CD14-positive monocyte (primary cell): ENCODE measurements around the gene P2RY12. TPM values are rescaled to one million over a fixed set of nuclear protein-coding genes. Genes with fewer than 3 reads are reported as not detected.

ENCODE experiments used
- DNase-seq, 3 donors: peaks; one replicate each; pipeline ENCODE4 v3.0.0-alpha.2; 2011 to 2022
- H2AFZ ChIP-seq: 2 replicates; pipeline ENCODE4 v1.6.0; 2012; ENCODE audit warnings: mild to moderate bottlenecking, low read depth, low read length, inconsistent platforms; ENCODE audit not compliant: insufficient read depth, poor library complexity, severe bottlenecking
- H3K27ac ChIP-seq, 2 donors: 1 replicate in 1 of 2; 2 replicates in 1 of 2; pipeline ENCODE4 v1.5.1; 2012 to 2013; ENCODE audit warnings: low read length in 2 of 2, control low read depth in 1 of 2, inconsistent platforms in 1 of 2, low read depth in 1 of 2, mild to moderate bottlenecking in 1 of 2
- H3K27me3 ChIP-seq, 2 donors: one replicate each; pipeline versions ENCODE4 v1.6.0 to v1.6.1; 2011 to 2013; ENCODE audit warnings: low read length in 2 of 2; ENCODE audit not compliant: control insufficient read depth in 2 of 2, insufficient read depth in 2 of 2
- H3K36me3 ChIP-seq, 2 donors: replicated peaks in 1 of 2; 1 replicate in 1 of 2; 2 replicates in 1 of 2; pipeline versions ENCODE4 v1.5.1 to v1.6.1; 2012 to 2013; ENCODE audit warnings: low read length in 2 of 2, control low read depth in 1 of 2, inconsistent platforms in 1 of 2, mild to moderate bottlenecking in 1 of 2; ENCODE audit not compliant: insufficient read depth in 2 of 2, control insufficient read depth in 1 of 2
- H3K4me1 ChIP-seq, 2 donors: 1 replicate in 1 of 2; 2 replicates in 1 of 2; pipeline versions ENCODE4 v1.5.1 to v1.6.1; 2012 to 2013; ENCODE audit warnings: low read length in 2 of 2, control low read depth in 1 of 2, inconsistent platforms in 1 of 2, mild to moderate bottlenecking in 1 of 2, moderate library complexity in 1 of 2; ENCODE audit not compliant: insufficient read depth in 2 of 2, control insufficient read depth in 1 of 2
- H3K4me2 ChIP-seq: replicated peaks from 2 replicates; pipeline ENCODE3; 2012; ENCODE audit warnings: low read length, moderate library complexity, mild to moderate bottlenecking; ENCODE audit not compliant: poor library complexity, severe bottlenecking; ENCODE audit errors: extremely low read depth
- H3K4me3 ChIP-seq, 3 experiments: fragments of 200-600 bp in 1 of 3; sonication (generic) in 1 of 3; replicated peaks in 1 of 3; 1 replicate in 2 of 3; 2 replicates in 1 of 3; pipeline ENCODE4 v1.5.1; 2011 to 2013; ENCODE audit warnings: low read length in 3 of 3, mild to moderate bottlenecking in 3 of 3, control low read depth in 2 of 3, low read depth in 2 of 3, inconsistent platforms in 1 of 3, moderate library complexity in 1 of 3
- H3K79me2 ChIP-seq: 2 replicates; pipeline ENCODE4 v1.6.0; 2012; ENCODE audit warnings: mild to moderate bottlenecking, control low read depth, inconsistent platforms, low read length, moderate library complexity; ENCODE audit not compliant: insufficient read depth
- H3K9ac ChIP-seq: 2 replicates; pipeline ENCODE4 v1.6.0; 2017; ENCODE audit warnings: low read length, mild to moderate bottlenecking; ENCODE audit not compliant: insufficient read depth, poor library complexity, severe bottlenecking
- H3K9me3 ChIP-seq, 2 donors: replicated peaks in 1 of 2; 1 replicate in 1 of 2; 2 replicates in 1 of 2; pipeline versions ENCODE4 v1.5.1 to v1.6.1; 2012 to 2013; ENCODE audit warnings: low read length in 2 of 2, control low read depth in 1 of 2; ENCODE audit not compliant: control insufficient read depth in 1 of 2, insufficient read depth in 1 of 2
- H4K20me1 ChIP-seq: 2 replicates; pipeline ENCODE4 v1.6.0; 2012; ENCODE audit warnings: mild to moderate bottlenecking, low read length, control low read depth, moderate library complexity; ENCODE audit not compliant: insufficient read depth
- H3K27ac Mint-ChIP-seq, 7 donors: one replicate each; pipeline ENCODE4 v1.8.0; 2020; ENCODE audit warnings: mild to moderate bottlenecking in 7 of 7, mixed read lengths in 7 of 7, moderate library complexity in 6 of 7, inconsistent platforms in 2 of 7
- H3K27me3 Mint-ChIP-seq, 3 donors: one replicate each; pipeline ENCODE4 v1.8.0; 2021 to 2022; ENCODE audit warnings: low read depth in 3 of 3, mild to moderate bottlenecking in 3 of 3, mixed read lengths in 3 of 3, moderate library complexity in 3 of 3, inconsistent platforms in 1 of 3
- H3K36me3 Mint-ChIP-seq, 2 donors: one replicate each; pipeline ENCODE4 v1.8.0; 2020; ENCODE audit warnings: mixed read lengths in 2 of 2, inconsistent platforms in 1 of 2, mild to moderate bottlenecking in 1 of 2
- H3K4me1 Mint-ChIP-seq: one replicate; pipeline ENCODE4 v1.8.0; 2020; ENCODE audit warnings: mild to moderate bottlenecking, mixed read lengths
- H3K4me3 Mint-ChIP-seq, 2 donors: one replicate each; pipeline ENCODE4 v1.8.0; 2020; ENCODE audit warnings: mild to moderate bottlenecking in 2 of 2, mixed read lengths in 2 of 2, moderate library complexity in 1 of 2
- H3K9me3 Mint-ChIP-seq, 7 donors: one replicate each; pipeline ENCODE4 v1.8.0; 2020 to 2022; ENCODE audit warnings: mixed read lengths in 7 of 7, mild to moderate bottlenecking in 6 of 7, moderate library complexity in 6 of 7, inconsistent platforms in 2 of 7
- WGBS: methylation state at CpG from one replicate; pipeline ENCODE4 v1.1.5; 2013; ENCODE audit warnings: missing lambda C conversion rate; ENCODE audit not compliant: insufficient coverage; 5-methylcytosine and 5-hydroxymethylcytosine counted together
- intact Hi-C, 2 donors: fragments of 100-400 bp; cut with micrococcal nuclease; formaldehyde crosslinking; loops; one replicate each; pipeline versions ENCODE4 v1.15.0 to v1.15.1; 2023
- polyA plus RNA-seq, 3 donors: library from polyadenylated mRNA; depleted of rRNA in 1 of 3; unstranded in 2 of 3; stranded (reverse) in 1 of 3; fragments of 300-500 nt in 2 of 3; fragments of >200 nt in 1 of 3; fragmentation: Illumina TruSeq in 2 of 3; gene quantifications; 1 replicate in 2 of 3; 2 replicates in 1 of 3; pipeline ENCODE4 v1.2.3, GENCODE V29; 2012 to 2021
- TF ChIP-seq, protein P1 (sequence below): fragments of 200-600 bp; IDR thresholded peaks from one replicate; pipeline ENCODE4 v1.8.0; 2022; ENCODE audit warnings: antibody characterized with exemption, mild to moderate bottlenecking

P2RY12 gene
- polyA plus RNA-seq, 3 donors = 1.9 to 3.0 (median 2.7) TPM

DNA sequence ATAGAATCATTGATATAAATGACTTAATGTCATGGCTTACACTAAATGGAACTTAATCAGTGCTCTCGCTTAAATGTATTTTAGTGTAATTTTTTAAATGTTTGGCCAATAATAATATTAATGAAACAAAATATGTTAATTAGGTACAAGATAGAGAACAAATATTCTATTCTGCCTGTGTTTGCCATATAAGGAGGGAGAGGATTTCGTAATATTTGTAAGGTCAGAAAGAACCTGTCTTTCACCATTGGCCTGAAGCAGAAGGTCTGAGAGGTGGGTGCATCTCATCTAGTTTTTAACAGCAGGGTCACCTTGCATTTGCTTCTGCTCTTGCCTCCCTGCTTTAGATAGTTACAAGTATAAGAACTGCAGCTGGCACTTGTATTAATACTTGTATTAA is 70.4 kb downstream of the P2RY12 start:
- no peak for DNase-seq
- intact Hi-C loops = no loop called here
- H3K4me3 ChIP-seq = no peak overlapping the region
- no peaks in the 10 kb centered on the region for H3K36me3 ChIP-seq
- H4K20me1 ChIP-seq = no peaks in the 10 kb centered on the region
- TF ChIP-seq, protein P1, sequence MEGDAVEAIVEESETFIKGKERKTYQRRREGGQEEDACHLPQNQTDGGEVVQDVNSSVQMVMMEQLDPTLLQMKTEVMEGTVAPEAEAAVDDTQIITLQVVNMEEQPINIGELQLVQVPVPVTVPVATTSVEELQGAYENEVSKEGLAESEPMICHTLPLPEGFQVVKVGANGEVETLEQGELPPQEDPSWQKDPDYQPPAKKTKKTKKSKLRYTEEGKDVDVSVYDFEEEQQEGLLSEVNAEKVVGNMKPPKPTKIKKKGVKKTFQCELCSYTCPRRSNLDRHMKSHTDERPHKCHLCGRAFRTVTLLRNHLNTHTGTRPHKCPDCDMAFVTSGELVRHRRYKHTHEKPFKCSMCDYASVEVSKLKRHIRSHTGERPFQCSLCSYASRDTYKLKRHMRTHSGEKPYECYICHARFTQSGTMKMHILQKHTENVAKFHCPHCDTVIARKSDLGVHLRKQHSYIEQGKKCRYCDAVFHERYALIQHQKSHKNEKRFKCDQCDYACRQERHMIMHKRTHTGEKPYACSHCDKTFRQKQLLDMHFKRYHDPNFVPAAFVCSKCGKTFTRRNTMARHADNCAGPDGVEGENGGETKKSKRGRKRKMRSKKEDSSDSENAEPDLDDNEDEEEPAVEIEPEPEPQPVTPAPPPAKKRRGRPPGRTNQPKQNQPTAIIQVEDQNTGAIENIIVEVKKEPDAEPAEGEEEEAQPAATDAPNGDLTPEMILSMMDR = no peak
- no peaks in the 10 kb centered on the region for H3K27me3 ChIP-seq
- H3K4me3 Mint-ChIP-seq = no peak overlapping the region
- no peaks in the 10 kb centered on the region for H3K79me2 ChIP-seq
- H2AFZ ChIP-seq = no peak overlapping the region
- no peak overlapping the region for H3K9ac ChIP-seq
- no peak overlapping the region for H3K27ac Mint-ChIP-seq
- peaks cover 16% of the 10 kb centered on the region for H3K4me1 Mint-ChIP-seq
- no peaks in the 10 kb centered on the region for H3K9me3 ChIP-seq
- H3K27ac ChIP-seq = no peak overlapping the region
- no peaks in the 10 kb centered on the region for H3K36me3 Mint-ChIP-seq
- WGBS = 100% methylated on average over 1 of the region's 2 CpGs
- H3K4me2 ChIP-seq = no peak overlapping the region
- H3K9me3 Mint-ChIP-seq = no peaks in the 10 kb centered on the region
- peaks cover 12 to 15% of the 10 kb centered on the region in 2 donors for H3K4me1 ChIP-seq
- H3K27me3 Mint-ChIP-seq = peaks cover 0 to 2% (median 0%) of the 10 kb centered on the region in 3 donors

DNA sequence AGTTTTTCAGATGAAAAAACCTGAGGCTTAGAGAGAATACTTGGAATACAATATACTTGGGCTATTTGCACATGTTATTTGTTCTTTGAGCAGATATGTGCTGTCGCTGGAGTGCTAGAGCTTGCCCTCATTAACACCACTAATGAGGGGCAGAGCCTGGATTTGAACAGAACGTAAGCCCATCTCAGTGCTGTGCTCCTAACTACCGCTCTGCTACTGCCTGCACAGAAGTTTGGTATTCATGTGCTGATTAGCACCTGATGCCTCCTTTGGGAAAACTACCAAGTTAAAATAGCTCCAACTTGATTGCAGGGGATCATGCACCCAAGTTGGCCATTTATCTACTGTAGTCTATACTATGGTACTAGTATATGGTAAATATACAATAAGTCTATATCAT is 71.6 kb downstream of the P2RY12 start:
- intact Hi-C loops = no loop called here
- no peaks in the 10 kb centered on the region for H3K27me3 ChIP-seq
- H3K4me3 ChIP-seq = no peak overlapping the region
- H3K4me1 ChIP-seq = peaks cover under 1 to 3% of the 10 kb centered on the region in 2 donors
- no peak overlapping the region for H2AFZ ChIP-seq
- no peak overlapping the region for H3K9ac ChIP-seq
- Mint-ChIP-seq H3K27me3 (peaks cover 0 to 2% (median 0%) of the 10 kb centered on the region in 3 donors), H3K4me3 (no peak overlapping the region), H3K4me1 (peaks cover 4% of the 10 kb centered on the region), H3K27ac (no peak overlapping the region), H3K9me3 (no peaks in the 10 kb centered on the region), H3K36me3 (no peaks in the 10 kb centered on the region)
- WGBS = 100% methylated on average over 2 of the region's 3 CpGs
- no peaks in the 10 kb centered on the region for H4K20me1 ChIP-seq
- DNase-seq = no peak
- H3K79me2 ChIP-seq = no peaks in the 10 kb centered on the region
- H3K9me3 ChIP-seq = no peaks in the 10 kb centered on the region
- H3K36me3 ChIP-seq = no peaks in the 10 kb centered on the region
- H3K27ac ChIP-seq = no peak overlapping the region
- TF ChIP-seq, protein P1 = no peak
- no peak overlapping the region for H3K4me2 ChIP-seq
